Subcutaneous adipose tissue (tissue), 4 donors: ENCODE data around the gene FAM83F. TPM values are rescaled to one million over a fixed set of nuclear protein-coding genes. Genes with fewer than 3 reads are reported as not detected.

Experiments used
- CTCF ChIP-seq: fragments of 450-650 bp; IDR thresholded peaks from one replicate; pipeline ENCODE4 v1.5.1; 2016; ENCODE audit warnings: low read depth, mild to moderate bottlenecking, control low read depth, antibody characterized with exemption, moderate library complexity
- total RNA-seq, 4 donors: library from RNA; depleted of rRNA; stranded (reverse); fragments of >200 nt; gene quantifications; one replicate each; pipeline ENCODE4 v1.1.0, GENCODE V29; 2016

The FAM83F gene
- total RNA-seq, 4 donors from 2014 or later = 0.17 to 6.8 (median 3.0) TPM

DNA sequence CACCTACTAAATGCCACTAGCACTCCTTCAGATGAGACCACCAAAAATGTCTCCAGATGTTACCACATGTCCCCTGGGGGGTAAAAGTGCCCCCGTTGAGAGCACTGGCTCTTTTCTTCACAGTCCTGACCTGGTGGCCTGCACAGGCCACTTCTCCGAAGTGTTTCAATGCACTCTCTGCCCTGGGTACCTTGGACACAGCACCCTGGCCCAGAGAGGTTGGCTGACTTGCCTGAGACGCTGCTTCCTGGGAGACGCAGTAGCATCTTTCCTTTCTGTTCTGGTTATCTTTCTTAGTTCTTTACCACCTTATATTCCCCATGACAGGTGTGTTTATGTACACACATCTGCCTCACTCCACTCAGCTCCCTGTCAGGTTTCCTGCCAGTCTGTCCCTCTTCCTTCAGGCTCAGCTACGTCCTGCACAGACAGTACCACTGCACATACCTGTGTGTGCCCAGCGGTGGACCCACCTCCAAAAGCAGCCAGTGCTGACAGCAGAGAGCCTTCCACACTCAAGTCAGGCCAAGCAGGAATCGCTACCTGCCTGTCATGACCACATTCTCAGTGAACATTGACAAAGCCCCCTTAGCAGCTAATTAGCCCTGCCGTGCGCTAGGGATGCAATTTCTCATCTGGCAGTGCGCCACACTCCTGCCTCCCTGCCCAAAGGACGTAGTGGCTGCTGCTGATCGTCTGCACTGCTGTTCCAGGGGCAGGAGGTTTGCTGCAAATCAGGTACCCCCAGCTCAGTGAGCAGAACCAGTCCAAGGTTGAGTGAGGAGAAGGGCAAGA, 39.0 kb downstream of the FAM83F start:
- no peak for TF ChIP-seq CTCF

DNA sequence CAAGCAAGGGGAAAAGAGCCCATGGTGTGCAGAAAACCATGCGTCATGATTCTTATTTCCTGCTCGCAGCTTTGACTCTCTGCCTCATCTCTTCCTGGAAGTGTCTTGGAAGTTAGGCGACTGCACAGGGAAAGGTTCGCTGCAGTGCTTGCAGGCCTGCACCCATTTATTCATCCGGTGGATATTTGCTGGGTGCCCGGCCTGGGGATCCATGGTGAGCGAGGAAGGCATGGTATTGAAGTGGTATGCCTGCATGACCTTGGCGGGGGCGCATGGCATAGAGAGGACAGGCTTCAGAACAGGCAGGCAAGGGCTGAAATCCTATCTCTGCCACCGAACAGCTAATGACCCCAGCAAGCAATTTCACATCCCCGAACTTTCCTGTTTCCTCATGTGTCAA, 40.6 kb downstream of the FAM83F start:
- no peak for TF ChIP-seq CTCF

DNA sequence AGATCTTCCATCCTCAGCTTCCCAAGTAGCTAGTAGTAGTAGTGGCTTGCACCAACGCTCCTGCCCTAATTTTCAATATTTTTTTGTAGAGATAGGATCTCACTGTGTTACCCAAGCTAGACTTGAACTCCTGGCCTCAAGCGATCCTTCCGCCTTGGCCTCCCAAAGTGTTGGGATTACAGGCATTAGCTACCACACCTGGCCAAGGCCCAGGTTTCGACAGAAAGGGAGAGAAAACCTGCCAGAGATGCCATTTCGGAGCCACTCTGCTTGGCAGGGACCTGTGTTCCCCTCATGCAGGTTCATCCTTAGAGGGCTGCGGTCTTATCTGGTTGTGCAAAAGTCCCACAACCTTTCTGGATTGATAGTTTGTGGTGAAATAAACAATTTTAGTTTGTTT, 41.4 kb downstream of the FAM83F start:
- TF ChIP-seq CTCF = no peak

DNA sequence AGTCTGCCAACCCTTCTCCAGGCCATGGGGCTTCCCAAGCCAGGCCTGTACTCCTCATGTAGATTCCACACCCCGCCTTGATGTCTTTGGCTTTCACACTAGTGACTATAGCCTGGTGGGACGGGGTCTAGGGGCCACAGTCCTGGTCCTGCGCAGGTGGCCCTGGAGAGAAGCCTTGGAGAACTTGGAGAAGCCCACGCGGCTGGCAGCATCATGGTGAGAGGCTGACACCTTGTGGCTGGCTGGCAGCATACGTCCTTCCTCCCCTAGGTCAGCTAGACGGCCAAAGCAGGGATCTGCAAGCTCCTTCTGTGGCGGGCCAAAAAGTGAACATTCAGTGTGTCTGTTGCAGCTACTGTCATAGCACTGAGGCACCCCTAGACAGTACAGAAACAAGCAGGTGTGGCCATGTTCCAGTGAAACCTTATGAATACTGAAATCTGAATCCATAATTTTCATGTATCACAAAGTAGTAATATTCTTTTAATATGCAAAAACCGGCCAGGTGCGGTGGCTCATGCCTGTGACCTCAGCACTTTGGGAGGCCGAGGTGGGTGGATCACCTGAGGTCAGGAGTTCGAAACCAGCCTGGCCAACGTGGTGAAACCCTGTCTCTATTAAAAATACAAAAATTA, 42.0 kb downstream of the FAM83F start:
- TF ChIP-seq CTCF = no peak

- no peak for TF ChIP-seq CTCF
These were observed 42.6 kb downstream of the FAM83F start for GRCh38 chr22:40037320-40037719.

GRCh38 chr22:40039482-40040115, 44.8 kb downstream of the FAM83F start:
- no peak for TF ChIP-seq CTCF

DNA sequence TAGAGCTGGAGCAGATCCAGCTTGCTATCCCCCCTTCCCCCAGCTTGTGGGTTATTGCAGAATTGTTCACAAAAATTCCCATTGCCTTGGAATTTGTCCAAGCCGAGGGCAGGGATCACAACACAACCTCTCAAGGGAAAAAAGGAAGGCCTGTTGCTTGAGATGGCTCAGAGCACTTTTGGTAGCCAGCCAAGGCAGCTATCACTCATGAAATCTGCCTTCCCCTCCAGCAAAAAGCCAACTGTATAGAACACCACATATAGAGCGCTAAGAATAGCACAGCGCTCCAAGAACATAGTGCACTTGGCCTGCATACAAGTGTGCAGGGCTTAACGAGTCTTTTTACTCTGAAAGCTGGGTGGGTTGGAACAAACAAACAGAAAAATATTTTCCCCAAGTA, 46.2 kb downstream of the FAM83F start:
- no peak for TF ChIP-seq CTCF
